Thoracic aorta (tissue), 2 donors: ENCODE results near the gene CPLX3. TPM values are rescaled to one million over a fixed set of nuclear protein-coding genes. Genes with fewer than 3 reads are reported as not detected.
A peak's percentile ranks its signal among the peaks of the same experiment; 100 is the strongest.

ENCODE experiments used
- ATAC-seq: fragments of 150-250 bp; one replicate; pipeline ENCODE4 v1.8.0; 2017; ENCODE audit warnings: low read depth; ENCODE audit not compliant: insufficient number of reproducible peaks, low FRiP score
- DNase-seq: peaks from one replicate; pipeline ENCODE4 v3.0.0-alpha.2; 2020; ENCODE audit warnings: low spot score
- H3K27ac ChIP-seq, 2 donors: fragments of 200-600 bp; sonication (generic); 1 replicate in 1 of 2; 2 replicates in 1 of 2; pipeline ENCODE4 v1.5.1; 2016; ENCODE audit warnings: mild to moderate bottlenecking in 2 of 2, moderate library complexity in 2 of 2
- H3K27me3 ChIP-seq: fragments of 200-600 bp; sonication (generic); replicated peaks from 2 replicates; pipeline ENCODE4 v1.6.0; 2016; ENCODE audit warnings: mild to moderate bottlenecking; ENCODE audit not compliant: insufficient read depth
- H3K36me3 ChIP-seq: fragments of 200-600 bp; sonication (generic); one replicate; pipeline ENCODE4 v1.5.1; 2016
- H3K4me1 ChIP-seq, 2 donors: fragments of 200-600 bp; sonication (generic); 1 replicate in 1 of 2; 2 replicates in 1 of 2; pipeline versions ENCODE4 v1.5.1 to v1.6.0; 2016; ENCODE audit warnings: low read depth in 2 of 2, mild to moderate bottlenecking in 1 of 2; ENCODE audit not compliant: control insufficient read depth in 1 of 2
- H3K4me3 ChIP-seq: fragments of 200-600 bp; sonication (generic); 2 replicates; pipeline ENCODE4 v1.5.1; 2016; ENCODE audit warnings: mild to moderate bottlenecking
- H3K9me3 ChIP-seq: fragments of 200-600 bp; sonication (generic); 2 replicates; pipeline ENCODE4 v1.5.1; 2016
- total RNA-seq, 2 donors: library from RNA; depleted of rRNA; stranded (reverse); fragments of >200 nt; gene quantifications; one replicate each; pipeline versions ENCODE4 v1.1.0 to v1.2.3, GENCODE V29; 2016
- TF ChIP-seq, protein P1 (sequence below): fragments of 200-600 bp; sonication (generic); IDR thresholded peaks from one replicate; pipeline ENCODE4 v1.5.1; 2019; ENCODE audit warnings: antibody characterized with exemption

CPLX3 gene, protein sequence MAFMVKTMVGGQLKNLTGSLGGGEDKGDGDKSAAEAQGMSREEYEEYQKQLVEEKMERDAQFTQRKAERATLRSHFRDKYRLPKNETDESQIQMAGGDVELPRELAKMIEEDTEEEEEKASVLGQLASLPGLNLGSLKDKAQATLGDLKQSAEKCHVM
- not detected for total RNA-seq

DNA sequence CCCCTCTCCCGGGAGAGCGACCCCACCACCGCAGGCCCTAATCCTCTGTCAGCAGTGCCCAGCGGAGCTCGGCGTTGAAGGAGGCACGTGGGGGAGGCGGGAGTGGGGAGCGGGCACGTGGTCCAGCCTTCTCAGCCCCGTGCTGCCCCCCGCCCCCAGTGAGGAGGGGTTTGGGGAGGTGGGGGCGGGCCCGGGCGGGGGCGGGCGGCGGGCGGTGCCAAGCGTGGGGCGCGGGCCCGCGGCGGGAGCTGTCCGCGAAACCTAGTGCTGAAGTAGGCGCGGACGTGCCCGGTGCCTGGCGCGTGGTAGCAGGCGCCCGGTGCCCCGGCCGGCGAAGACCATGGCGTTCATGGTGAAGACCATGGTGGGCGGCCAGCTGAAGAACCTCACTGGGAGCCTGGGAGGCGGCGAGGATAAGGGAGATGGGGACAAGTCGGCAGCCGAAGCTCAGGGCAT lies at the start of gene CPLX3:
Gene CPLX3 (plus strand): TSS at position 264 of the 456 bp plus-strand sequence. CDS start 77 bp downstream, at position 341.
- Histone ChIP-seq H3K9me3 (no peaks in the 10 kb centered on the region), H3K27me3 (peaks cover 6% of the 10 kb centered on the region), H3K4me1 (no peaks in the 10 kb centered on the region), H3K4me3 (no peak within 1 kb of the TSS), H3K27ac (no peak within 1 kb of the TSS), H3K36me3 (no peaks in the 10 kb centered on the region)
- TF ChIP-seq, protein P1, sequence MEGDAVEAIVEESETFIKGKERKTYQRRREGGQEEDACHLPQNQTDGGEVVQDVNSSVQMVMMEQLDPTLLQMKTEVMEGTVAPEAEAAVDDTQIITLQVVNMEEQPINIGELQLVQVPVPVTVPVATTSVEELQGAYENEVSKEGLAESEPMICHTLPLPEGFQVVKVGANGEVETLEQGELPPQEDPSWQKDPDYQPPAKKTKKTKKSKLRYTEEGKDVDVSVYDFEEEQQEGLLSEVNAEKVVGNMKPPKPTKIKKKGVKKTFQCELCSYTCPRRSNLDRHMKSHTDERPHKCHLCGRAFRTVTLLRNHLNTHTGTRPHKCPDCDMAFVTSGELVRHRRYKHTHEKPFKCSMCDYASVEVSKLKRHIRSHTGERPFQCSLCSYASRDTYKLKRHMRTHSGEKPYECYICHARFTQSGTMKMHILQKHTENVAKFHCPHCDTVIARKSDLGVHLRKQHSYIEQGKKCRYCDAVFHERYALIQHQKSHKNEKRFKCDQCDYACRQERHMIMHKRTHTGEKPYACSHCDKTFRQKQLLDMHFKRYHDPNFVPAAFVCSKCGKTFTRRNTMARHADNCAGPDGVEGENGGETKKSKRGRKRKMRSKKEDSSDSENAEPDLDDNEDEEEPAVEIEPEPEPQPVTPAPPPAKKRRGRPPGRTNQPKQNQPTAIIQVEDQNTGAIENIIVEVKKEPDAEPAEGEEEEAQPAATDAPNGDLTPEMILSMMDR = no peak
- DNase-seq (no peak), ATAC-seq (no peak)

- Histone ChIP-seq H3K4me3 (no peak overlapping the region), H3K9me3 (no peaks in the 10 kb centered on the region), H3K36me3 (no peaks in the 10 kb centered on the region), H3K27me3 (no peaks in the 10 kb centered on the region), H3K27ac (peak overlapping the region in 1 of 2 donors; percentile 9), H3K4me1 (peaks cover 9 to 12% of the 10 kb centered on the region in 2 donors)
- DNase-seq (no peak), ATAC-seq (no peak)
- TF ChIP-seq, protein P1 = no peak
Measured at GRCh38 chr15:74776821-74777768, 49.3 kb upstream of the CPLX3 start.

DNA sequence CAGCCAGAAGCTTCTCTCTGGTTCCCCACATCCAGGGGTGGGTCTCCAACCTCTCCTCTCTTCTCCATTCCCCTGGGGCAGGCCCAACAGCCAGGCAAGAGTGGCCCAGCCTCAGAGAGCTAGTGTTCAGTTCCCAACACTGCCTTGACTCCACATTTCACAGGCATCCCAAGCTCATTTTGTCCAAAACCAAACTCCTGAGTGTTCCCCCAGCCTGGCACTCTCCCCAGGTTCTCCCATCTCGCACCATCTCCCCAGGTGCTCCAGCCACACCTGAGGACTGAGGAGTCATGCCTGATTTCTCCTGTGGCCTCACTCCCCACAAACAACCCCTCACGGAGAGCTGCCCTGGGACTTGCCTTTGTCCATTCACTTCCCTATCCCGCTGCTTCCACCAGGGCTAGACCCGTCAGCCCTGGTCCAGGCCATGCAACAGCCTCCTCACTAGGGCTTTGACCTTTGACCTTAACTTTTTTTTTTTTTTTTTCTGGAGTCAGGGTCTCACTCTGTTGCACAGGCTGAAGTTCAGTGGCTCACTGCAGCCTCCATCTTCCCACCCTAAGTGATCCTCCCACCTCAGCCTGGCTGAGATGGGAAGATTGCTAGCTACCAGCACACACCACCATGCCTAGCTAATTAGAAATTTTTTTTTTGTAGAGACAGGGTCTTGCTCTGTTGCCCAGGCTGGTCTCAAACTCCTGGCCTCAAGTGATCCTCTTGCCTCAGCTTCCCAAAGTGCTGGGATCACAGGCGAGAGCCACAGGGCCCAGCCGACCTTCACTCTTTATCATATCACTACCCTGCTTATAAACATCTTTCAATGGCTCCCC lies 48.4 kb upstream of the CPLX3 start:
- no peak overlapping the region for H3K27ac ChIP-seq
- DNase-seq (no peak), ATAC-seq (no peak)
- TF ChIP-seq, protein P1 = no peak
- peaks cover 12 to 16% of the 10 kb centered on the region in 2 donors for H3K4me1 ChIP-seq
- H3K27me3 ChIP-seq = no peaks in the 10 kb centered on the region
- H3K9me3 ChIP-seq = no peaks in the 10 kb centered on the region
- H3K36me3 ChIP-seq = no peaks in the 10 kb centered on the region
- H3K4me3 ChIP-seq = no peak overlapping the region

GRCh38 chr15:74778599-74778970 lies 47.8 kb upstream of the CPLX3 start:
- TF ChIP-seq, protein P1 = no peak
- H3K27me3 ChIP-seq = no peaks in the 10 kb centered on the region
- H3K9me3 ChIP-seq = no peaks in the 10 kb centered on the region
- H3K27ac ChIP-seq = no peak overlapping the region
- peaks cover 18 to 22% of the 10 kb centered on the region in 2 donors for H3K4me1 ChIP-seq
- no peak overlapping the region for H3K4me3 ChIP-seq
- ATAC-seq (no peak), DNase-seq (no peak)
- H3K36me3 ChIP-seq = no peaks in the 10 kb centered on the region
